GM23338 (cell line): ENCODE results near the gene ZNF581. TPM values are rescaled to one million over a fixed set of nuclear protein-coding genes. Genes with fewer than 3 reads are reported as not detected.

Experiments
- ATAC-seq: fragments of 200-7000 bp; cut with Tn5 transposase; 3 replicates; pipeline ENCODE4 v1.9.1; 2020
- DNase-seq: peaks from one replicate; pipeline ENCODE4 v3.0.0-alpha.2; 2015; ENCODE audit warnings: low spot score
- H2AFZ ChIP-seq: fragments of 200-600 bp; sonication (generic); 2 replicates; pipeline ENCODE4 v1.8.0; 2016; ENCODE audit warnings: antibody characterized with exemption, mild to moderate bottlenecking, moderate library complexity
- H3F3A ChIP-seq: fragments of 200-600 bp; sonication (generic); replicated peaks from 2 replicates; pipeline ENCODE4 v1.8.0; 2017; ENCODE audit warnings: antibody characterized with exemption, mixed run types, low read depth
- H3K27ac ChIP-seq: fragments of 200-600 bp; sonication (generic); 2 replicates; pipeline ENCODE4 v1.6.1; 2016; ENCODE audit warnings: low read depth
- H3K27me3 ChIP-seq: fragments of 200-600 bp; sonication (generic); 2 replicates; pipeline ENCODE4 v1.8.0; 2016; ENCODE audit warnings: mild to moderate bottlenecking, mixed run types, moderate library complexity; ENCODE audit not compliant: insufficient read depth
- H3K36me3 ChIP-seq: fragments of 200-600 bp; sonication (generic); 2 replicates; pipeline ENCODE4 v1.8.0; 2016; ENCODE audit warnings: mild to moderate bottlenecking; ENCODE audit not compliant: insufficient read depth
- H3K4me1 ChIP-seq: fragments of 200-600 bp; sonication (generic); 2 replicates; pipeline ENCODE4 v1.8.0; 2016; ENCODE audit warnings: mild to moderate bottlenecking, moderate library complexity; ENCODE audit not compliant: insufficient read depth
- H3K4me2 ChIP-seq: fragments of 200-600 bp; sonication (generic); 2 replicates; pipeline ENCODE4 v1.7.1; 2017; ENCODE audit warnings: mixed run types
- H3K4me3 ChIP-seq: fragments of 200-600 bp; sonication (generic); 2 replicates; pipeline ENCODE4 v1.6.1; 2016; ENCODE audit warnings: mixed run types
- H3K79me2 ChIP-seq: fragments of 200-600 bp; sonication (generic); replicated peaks from 2 replicates; pipeline ENCODE4 v1.8.0; 2017; ENCODE audit warnings: mild to moderate bottlenecking; ENCODE audit not compliant: insufficient read depth
- H3K9me2 ChIP-seq: fragments of 200-600 bp; sonication (generic); 2 replicates; pipeline ENCODE4 v1.8.0; 2017; ENCODE audit not compliant: insufficient read depth
- H4K20me1 ChIP-seq: fragments of 200-600 bp; sonication (generic); replicated peaks from 2 replicates; pipeline ENCODE4 v1.8.0; 2017; ENCODE audit warnings: mild to moderate bottlenecking; ENCODE audit not compliant: insufficient read depth
- H3K27ac Mint-ChIP-seq: 2 replicates; pipeline ENCODE4 v1.8.0; 2020; ENCODE audit warnings: inconsistent platforms, mild to moderate bottlenecking, moderate library complexity, mixed read lengths
- H3K27me3 Mint-ChIP-seq: 3 replicates; pipeline ENCODE4 v1.8.0; 2022; ENCODE audit warnings: low read depth, mild to moderate bottlenecking, moderate library complexity, mixed read lengths, inconsistent platforms; ENCODE audit not compliant: insufficient read depth, poor library complexity
- H3K36me3 Mint-ChIP-seq: 3 replicates; pipeline ENCODE4 v1.8.0; 2021; ENCODE audit warnings: low read depth, mild to moderate bottlenecking, inconsistent platforms, moderate library complexity, mixed read lengths
- H3K4me1 Mint-ChIP-seq: 3 replicates; pipeline ENCODE4 v1.8.0; 2020; ENCODE audit warnings: mild to moderate bottlenecking, inconsistent platforms, mixed read lengths
- H3K4me3 Mint-ChIP-seq: 3 replicates; pipeline ENCODE4 v1.8.0; 2021; ENCODE audit warnings: moderate library complexity, mild to moderate bottlenecking, inconsistent platforms, mixed read lengths
- H3K9me3 Mint-ChIP-seq: 3 replicates; pipeline ENCODE4 v1.8.0; 2020; ENCODE audit warnings: moderate library complexity, mild to moderate bottlenecking, inconsistent platforms, mixed read lengths
- CREB1 ChIP-seq: fragments of 250-450 bp; sonication (Bioruptor Pico); IDR thresholded peaks from 2 replicates; pipeline ENCODE4 v1.5.0; 2020; ENCODE audit warnings: low read depth, mild to moderate bottlenecking, moderate library complexity
- ETS1 ChIP-seq: IDR thresholded peaks from 2 replicates; pipeline ENCODE4 v1.6.1; 2016; ENCODE audit warnings: antibody characterized with exemption
- EZH2phosphoT487 ChIP-seq: fragments of 200-600 bp; sonication (generic); IDR thresholded peaks from one replicate; pipeline ENCODE4 v1.8.1; 2018; ENCODE audit warnings: antibody characterized with exemption; ENCODE audit not compliant: unreplicated experiment
- JUNB ChIP-seq: IDR thresholded peaks from one replicate; pipeline ENCODE4 v1.6.1; 2016; ENCODE audit warnings: antibody characterized with exemption; ENCODE audit not compliant: unreplicated experiment
- NANOG ChIP-seq: IDR thresholded peaks from 2 replicates; pipeline ENCODE4 v1.6.1; 2016; ENCODE audit warnings: antibody characterized with exemption, borderline replicate concordance
- POLR2AphosphoS5 ChIP-seq: IDR thresholded peaks from 2 replicates; pipeline ENCODE4 v1.6.1; 2016; ENCODE audit warnings: antibody characterized with exemption, low read depth
- REST ChIP-seq: IDR thresholded peaks from one replicate; pipeline ENCODE4 v1.6.1; 2018; ENCODE audit warnings: antibody characterized with exemption; ENCODE audit not compliant: unreplicated experiment
- STAT1 ChIP-seq: IDR thresholded peaks from one replicate; pipeline ENCODE4 v1.6.1; 2016; ENCODE audit warnings: antibody characterized with exemption; ENCODE audit not compliant: unreplicated experiment
- ZNF114 ChIP-seq: fragments of 250-450 bp; sonication (Bioruptor Pico); IDR thresholded peaks from 2 replicates; pipeline ENCODE4 v1.5.0; 2020; ENCODE audit warnings: mild to moderate bottlenecking, moderate library complexity
- ZNF331 ChIP-seq: fragments of 250-450 bp; sonication (Bioruptor Pico); IDR thresholded peaks from 2 replicates; pipeline ENCODE4 v1.5.0; 2020; ENCODE audit warnings: low read depth, mild to moderate bottlenecking, moderate library complexity
- ZNF462 ChIP-seq: fragments of 250-450 bp; sonication (Bioruptor Pico); IDR thresholded peaks from 2 replicates; pipeline ENCODE4 v1.5.0; 2020; ENCODE audit warnings: mild to moderate bottlenecking, moderate library complexity
- polyA plus RNA-seq: library from polyadenylated mRNA; unstranded; fragments of >200 nt; fragmentation: Nextera tagmentation; extraction: Ambion mirVana; gene quantifications from 2 replicates; pipeline ENCODE4 v1.2.1, GENCODE V29; 2016
- total RNA-seq: library from RNA; depleted of rRNA; stranded (reverse); fragments of >200 nt; shearing (Covaris generic); gene quantifications from 2 replicates; pipeline ENCODE4 v1.2.3, GENCODE V29; 2014

Gene ZNF581
- total and polyA plus RNA-seq, 2 experiments from 2014 or later, result 48.5 to 87.6 TPM

- ATAC-seq (no peak), DNase-seq (no peak)
- H3K4me3 Mint-ChIP-seq, result peak overlapping the region; percentile 96
- Histone ChIP-seq H3K36me3 (peaks cover 8% of the 10 kb centered on the region; the same call in 1 of the 2 replicates), H3K4me1 (peaks cover 32% of the 10 kb centered on the region), H3K27me3 (no peaks in the 10 kb centered on the region), H3K4me2 (peak overlapping the region; percentile 98), H3F3A (peaks cover 30% of the 10 kb centered on the region), H4K20me1 (peaks cover 41% of the 10 kb centered on the region), H3K4me3 (peak overlapping the region; percentile 96), H2AFZ (no peak overlapping the region), H3K79me2 (peaks cover 56% of the 10 kb centered on the region), H3K27ac (peak overlapping the region; percentile 39; the same call in 1 of the 2 replicates), H3K9me2 (no peaks in the 10 kb centered on the region)
- H3K27me3 Mint-ChIP-seq, result peaks cover 28% of the 10 kb centered on the region
- peaks cover 4% of the 10 kb centered on the region; the same call in 2 of the 3 replicates for H3K9me3 Mint-ChIP-seq
- peak overlapping the region; percentile 93 for H3K27ac Mint-ChIP-seq
- TF ChIP-seq CREB1 (CRISPR knock-in tag) (no peak), STAT1 (no peak), ZNF114 (CRISPR knock-in tag) (no peak), JUNB (no peak), ZNF331 (CRISPR knock-in tag) (no peak), EZH2phosphoT487 (no peak), ETS1 (no peak), ZNF462 (CRISPR knock-in tag) (no peak), REST (no peak), POLR2AphosphoS5 (no peak), NANOG (no peak)
- peaks cover 35% of the 10 kb centered on the region for H3K4me1 Mint-ChIP-seq
- peaks cover 62% of the 10 kb centered on the region for H3K36me3 Mint-ChIP-seq
These were observed 32.4 kb downstream of the ZNF581 start for GRCh38 chr19:55675661-55676354.
